H54 (cell line): ENCODE measurements around the gene NTRK2.
A peak's percentile ranks its signal among the peaks of the same experiment; 100 is the strongest.

Experiments used
- DNase-seq: peaks from one replicate; pipeline ENCODE4 v3.0.0; 2011; ENCODE audit warnings: low spot score, mixed read lengths; ENCODE audit not compliant: insufficient read length
- FAIRE-seq: peaks from 3 replicates; lab custom pipeline; 2011; peaks lifted over from hg19 to GRCh38; lab: Jason Lieb, UNC
- POLR2A ChIP-seq: IDR thresholded peaks from 2 replicates; pipeline ENCODE4 v1.6.1; 2011; ENCODE audit warnings: low read depth, mild to moderate bottlenecking, low read length

NTRK2 gene

DNA sequence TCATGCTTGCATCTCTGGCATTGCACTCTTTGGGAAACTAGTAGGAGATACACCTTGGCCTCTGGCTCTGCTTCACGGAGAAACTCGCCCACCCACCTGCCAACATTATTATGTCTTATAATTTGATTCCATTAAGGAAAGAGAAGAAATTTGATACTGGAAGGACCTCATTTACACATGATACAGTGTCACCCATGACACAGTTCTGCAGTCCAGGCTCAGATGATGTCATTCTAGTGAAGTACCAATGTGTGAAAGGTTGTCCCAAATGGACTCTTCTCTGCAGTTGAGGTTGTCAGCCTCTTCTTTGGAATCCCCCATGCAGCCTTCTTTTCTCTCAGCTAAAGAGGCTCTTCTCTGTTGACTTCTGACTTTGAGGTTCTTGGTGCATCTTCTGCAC is 329.1 kb downstream of the NTRK2 start:
- DNase-seq (no peak), FAIRE-seq (no peak)
- no peak for TF ChIP-seq POLR2A

DNA sequence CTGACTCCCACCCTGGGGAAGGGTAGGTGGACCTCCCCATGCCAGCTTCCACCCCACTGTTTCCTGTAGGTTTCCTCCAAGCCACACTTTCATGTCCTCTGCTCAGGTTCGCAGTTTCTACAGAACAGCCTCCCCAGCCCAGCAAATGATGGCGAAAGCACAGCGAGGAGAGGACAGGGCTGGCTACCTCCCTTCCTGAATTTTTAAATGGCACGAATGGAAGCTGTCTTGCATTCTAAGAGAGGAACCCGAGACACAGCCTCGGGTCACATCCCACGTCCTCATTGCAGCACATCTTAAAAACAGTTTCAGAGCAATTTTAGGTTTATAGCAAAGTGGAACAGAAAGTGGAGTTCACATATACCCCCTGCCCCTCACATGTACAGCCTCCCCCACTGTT is 330.3 kb downstream of the NTRK2 start:
- FAIRE-seq (no peak), DNase-seq (no peak)

DNA sequence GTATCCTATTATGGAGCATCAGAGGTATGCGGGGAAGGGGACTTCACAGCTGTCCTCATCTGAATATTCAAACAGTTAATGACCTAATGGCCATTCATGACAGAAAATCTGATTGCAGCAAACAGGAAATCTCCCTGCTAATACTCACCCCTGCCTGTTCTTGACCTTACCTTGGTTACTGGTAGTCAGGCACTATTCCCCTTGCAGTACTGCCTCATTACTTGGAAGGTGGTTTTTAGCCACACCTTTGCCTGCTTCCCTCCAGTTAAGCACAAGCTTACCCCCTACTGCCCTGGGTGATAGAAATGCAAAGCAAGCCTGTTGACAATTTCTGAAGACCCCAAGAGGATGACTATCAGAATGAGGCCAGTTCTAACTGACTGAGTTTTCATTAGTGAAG is 332.4 kb downstream of the NTRK2 start:
- TF ChIP-seq POLR2A = no peak
- FAIRE-seq = no peak
- no peak for DNase-seq

More for the DNA sequence above, 330.3 kb downstream of the NTRK2 start:
- no peak for TF ChIP-seq POLR2A

DNA sequence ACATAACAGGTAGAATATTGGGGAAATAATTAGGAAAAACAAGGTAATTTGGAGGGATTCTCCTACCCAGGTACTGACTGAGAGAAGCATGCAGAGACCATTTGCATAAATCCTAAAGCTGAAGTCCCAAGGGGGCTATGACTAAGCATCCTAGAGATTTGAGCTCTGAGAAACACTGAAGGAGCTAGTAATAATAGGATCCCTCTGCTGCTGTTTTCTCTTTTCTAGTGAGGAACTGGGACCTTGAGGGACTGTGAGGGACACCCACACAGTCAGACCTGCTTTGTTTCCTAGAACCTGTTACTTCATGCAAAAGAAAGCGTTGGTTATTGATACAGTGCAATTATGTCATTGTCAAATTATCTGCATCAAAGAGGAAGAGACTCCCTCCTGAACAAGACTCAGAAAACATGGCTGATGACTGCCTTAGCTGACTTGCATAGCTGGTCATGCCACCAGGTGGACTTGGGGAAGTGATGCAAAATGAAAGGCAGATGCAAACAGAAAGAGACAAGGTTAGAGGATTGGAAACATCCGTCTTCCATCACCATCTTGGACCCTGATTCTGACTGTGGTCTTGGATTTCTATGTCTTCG is 335.4 kb downstream of the NTRK2 start:
- FAIRE-seq (no peak), DNase-seq (no peak)
- no peak for TF ChIP-seq POLR2A

DNA sequence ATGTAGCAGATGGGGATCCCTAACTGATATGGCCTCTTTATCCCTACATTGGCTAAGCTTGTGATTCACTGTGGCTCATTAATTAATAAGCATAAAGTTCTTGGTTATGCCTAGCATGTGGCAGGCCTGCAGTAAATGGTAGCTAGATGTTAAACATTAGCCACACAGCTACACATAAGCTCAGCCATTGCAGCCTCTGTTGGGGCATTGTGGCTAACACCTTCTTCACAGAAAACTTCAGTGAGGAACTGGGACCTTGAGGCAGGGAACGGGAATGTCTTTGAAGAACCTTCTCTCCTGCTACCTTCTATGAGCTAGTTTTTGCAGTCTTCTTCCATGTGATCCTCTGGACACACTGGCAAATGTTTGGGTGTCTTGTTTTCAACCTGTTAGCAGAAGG is 338.2 kb downstream of the NTRK2 start:
- no peak for FAIRE-seq
- TF ChIP-seq POLR2A = no peak
- no peak for DNase-seq

DNA sequence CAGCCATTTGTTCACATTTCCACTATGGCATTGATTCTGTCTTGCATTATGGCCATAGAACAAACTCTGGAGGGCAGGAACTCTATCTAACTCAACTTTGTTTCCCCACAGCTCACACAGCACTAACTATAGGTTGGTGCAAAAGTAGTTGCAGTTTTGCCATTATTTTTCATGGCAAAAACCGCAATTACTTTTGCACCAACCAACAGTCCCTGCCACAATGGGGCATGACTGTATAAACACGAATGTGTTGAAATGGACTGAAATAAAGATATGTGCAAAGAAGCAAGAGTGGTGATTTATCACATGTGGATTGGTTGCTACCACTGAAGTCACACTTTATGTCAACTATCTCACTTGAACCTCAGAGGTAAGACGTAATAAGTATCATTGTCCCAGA is 338.7 kb downstream of the NTRK2 start:
- no peak for DNase-seq
- FAIRE-seq = peak; percentile 11
- no peak for TF ChIP-seq POLR2A

DNA sequence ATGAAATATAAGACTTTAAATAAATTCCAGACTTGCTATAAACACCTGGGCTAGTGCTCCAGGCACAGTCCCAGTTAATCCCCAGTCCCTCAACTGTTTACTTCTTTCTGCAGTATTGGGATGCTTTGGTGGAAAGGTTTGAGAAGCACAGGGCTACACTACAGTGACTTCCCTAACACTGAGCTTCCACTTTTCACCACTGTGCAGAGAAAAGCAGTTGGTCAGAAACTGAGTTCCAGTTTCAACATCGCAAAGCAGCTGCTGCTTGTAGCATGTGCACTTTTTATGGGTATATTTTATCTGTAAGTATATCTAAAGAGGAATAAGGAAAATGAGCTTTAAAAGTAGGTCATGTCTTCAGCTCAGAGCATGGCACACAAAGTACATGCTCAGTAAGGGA is 339.7 kb downstream of the NTRK2 start:
- no peak for TF ChIP-seq POLR2A
- no peak for DNase-seq
- FAIRE-seq = no peak

DNA sequence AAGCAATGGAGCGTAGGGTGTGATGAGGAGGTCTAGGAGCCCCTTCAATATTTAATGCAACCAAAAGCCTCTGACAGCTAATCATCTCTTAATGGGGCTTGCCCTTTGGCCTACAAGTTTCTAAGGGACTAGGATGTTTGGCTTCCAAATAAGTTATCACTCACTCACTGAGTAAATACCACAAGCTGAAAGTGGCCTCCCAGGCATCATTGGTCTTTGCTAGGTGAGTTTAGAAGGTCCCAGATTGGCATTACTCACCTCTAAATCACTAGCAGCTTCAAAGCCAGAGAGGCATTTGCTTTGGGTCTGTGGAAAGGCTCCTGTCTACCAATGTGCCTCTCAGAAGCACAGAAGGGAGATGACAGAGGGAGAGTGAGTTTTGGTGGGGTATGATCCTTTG is 344.2 kb downstream of the NTRK2 start:
- DNase-seq = no peak
- FAIRE-seq = no peak
- no peak for TF ChIP-seq POLR2A

DNA sequence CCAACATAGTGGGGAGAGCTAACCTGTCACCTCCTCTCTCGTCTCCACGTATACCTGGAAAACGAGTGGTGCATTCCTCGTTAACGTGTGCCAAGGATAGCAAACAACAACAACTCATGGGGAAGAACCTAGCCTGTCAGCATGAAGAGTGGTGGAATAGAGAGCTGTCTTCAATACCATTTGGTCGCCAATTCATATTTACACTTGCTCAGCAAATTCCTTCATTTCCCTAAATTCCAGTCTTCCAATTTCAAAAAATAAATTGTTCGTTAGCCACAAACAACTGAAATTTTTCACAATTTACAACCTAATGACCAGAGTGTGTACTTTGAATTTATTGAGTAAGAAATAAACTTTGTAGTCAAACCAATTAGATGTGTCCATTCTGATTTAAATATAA is 344.8 kb downstream of the NTRK2 start:
- FAIRE-seq (no peak), DNase-seq (no peak)
- no peak for TF ChIP-seq POLR2A

DNA sequence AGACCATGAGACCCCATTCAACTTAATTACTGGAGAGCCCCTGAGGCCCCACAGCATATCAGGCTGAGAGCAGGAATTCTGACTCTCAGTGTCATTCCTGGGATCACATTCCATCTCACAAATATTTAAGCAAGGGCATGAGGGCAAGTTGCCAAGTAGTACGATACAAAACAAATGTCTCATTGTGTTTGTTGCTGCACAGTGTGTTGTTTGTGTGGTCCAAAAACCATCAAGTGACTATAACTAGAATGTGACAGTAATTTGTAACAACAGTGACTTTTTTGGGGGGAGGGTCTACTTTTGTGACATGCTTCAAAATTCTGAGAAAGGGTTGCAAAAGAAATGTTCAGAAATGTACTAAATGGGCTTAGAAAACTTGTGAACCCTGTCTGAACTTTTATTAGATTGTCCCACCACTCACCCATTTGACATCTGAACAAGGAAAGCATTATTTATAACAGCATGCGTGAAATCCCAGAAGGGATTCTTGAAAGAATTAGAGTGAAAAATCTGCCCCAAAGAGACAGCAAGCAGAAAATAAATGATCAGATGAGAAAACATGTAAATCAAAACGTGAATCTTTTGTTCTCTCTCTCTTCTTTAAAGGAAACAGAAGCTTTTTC is 347.0 kb downstream of the NTRK2 start:
- no peak for DNase-seq
- no peak for FAIRE-seq
- no peak for TF ChIP-seq POLR2A

DNA sequence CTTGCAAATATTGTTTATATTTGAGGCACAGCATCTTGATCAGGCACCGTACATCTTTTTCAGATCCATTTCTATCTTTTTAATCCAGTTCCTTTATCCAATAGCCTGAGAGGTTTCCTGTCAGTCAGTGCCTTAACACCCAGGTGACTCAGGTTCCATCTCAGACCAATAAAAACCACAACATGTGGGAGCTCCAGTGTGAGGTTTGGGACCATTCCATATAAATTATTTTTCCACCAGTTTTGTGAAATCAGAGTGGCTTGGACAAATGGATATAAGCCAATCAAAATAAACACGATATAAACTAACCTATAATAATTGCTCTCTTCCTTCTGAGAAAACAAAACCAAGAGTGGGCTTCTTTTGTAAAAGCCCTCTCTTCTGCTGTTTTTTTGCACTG is 351.3 kb downstream of the NTRK2 start:
- no peak for DNase-seq
- no peak for TF ChIP-seq POLR2A
- FAIRE-seq = no peak

DNA sequence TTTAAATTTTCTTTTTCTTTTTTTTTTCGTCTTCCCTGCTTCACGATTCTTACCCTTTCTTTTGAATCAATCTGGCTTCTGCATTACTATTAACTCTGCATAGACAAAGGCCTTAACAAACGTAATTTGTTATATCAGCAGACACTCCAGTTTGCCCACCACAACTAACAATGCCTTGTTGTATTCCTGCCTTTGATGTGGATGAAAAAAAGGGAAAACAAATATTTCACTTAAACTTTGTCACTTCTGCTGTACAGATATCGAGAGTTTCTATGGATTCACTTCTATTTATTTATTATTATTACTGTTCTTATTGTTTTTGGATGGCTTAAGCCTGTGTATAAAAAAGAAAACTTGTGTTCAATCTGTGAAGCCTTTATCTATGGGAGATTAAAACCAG is 352.2 kb downstream of the NTRK2 start:
- TF ChIP-seq POLR2A = no peak
- FAIRE-seq = no peak

DNA sequence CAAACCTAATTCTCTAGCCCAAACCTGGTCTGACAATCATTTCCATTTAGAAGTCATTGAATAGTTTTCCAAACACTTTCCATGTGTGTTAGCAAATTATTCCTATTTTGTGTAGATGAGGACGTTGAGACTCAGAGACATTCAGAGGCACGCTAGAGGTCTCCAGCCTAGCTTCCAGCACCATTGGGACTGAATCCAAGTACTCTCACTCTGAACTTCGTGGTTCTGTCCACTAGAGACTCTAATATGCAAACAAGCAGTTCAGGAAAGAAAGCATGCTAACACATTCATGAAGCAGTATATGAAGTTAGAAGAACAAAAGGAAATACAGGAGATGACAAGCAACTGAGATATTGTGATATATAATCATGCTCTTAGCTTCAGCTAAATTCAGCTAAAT is 354.8 kb downstream of the NTRK2 start:
- FAIRE-seq (no peak), DNase-seq (no peak)
- no peak for TF ChIP-seq POLR2A

More for the DNA sequence above, 352.2 kb downstream of the NTRK2 start:
- DNase-seq = no peak

DNA sequence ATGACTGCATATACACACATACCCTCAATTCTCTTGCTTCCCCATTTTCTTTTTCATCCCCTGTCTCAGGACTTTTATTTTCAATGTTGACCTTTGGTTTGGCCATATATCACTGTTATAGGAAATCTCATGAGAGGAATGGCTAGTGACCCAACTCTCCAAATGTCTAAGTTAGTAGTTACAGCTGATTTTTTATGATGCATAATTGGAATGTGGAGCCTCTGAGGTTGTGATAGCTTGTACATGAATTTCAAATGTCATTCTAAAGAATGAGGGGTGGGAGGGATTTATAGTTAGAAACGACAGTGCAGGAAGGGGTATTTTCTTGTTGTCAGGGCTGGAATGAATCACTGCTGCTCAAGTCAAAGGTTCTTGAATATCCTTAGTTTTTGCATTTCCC is 356.1 kb downstream of the NTRK2 start:
- FAIRE-seq = no peak
- no peak for DNase-seq
- no peak for TF ChIP-seq POLR2A

DNA sequence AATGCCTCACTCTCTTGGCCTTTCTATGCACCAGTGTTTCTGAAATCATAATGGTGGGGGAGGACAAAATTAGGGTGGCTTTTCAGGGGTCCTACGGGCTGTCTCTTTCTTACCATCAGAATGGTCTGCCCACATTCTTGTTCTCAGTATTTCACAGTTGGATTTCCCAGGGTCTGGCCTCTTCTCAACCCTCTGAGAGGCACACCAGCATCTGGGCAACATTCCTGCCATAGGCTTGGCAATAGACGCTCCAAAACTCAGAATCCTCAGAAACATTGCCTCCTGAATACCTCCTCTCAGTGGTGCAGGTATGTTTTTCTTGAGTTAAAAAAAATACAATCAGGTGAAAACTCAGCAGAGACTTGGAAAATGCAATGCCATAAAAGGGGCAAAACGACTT is 358.3 kb downstream of the NTRK2 start:
- no peak for TF ChIP-seq POLR2A
- DNase-seq = no peak
- no peak for FAIRE-seq
